Measurements from ENCODE around the gene RNASE9. TPM values are rescaled to one million over a fixed set of nuclear protein-coding genes. Genes with fewer than 3 reads are reported as not detected.

The RNASE9 gene
- total and polyA plus RNA-seq, 2 experiments from 2014 or later = not detected

- DNase-seq (ENCODE audit: low spot score) = no peak
- Histone ChIP-seq H3K9me2 (replicated peaks; ENCODE audit: insufficient read depth) (no peaks in the 10 kb centered on the region), H3K27me3 (no peaks in the 10 kb centered on the region), H4K20me1 (ENCODE audit: insufficient read depth, poor library complexity, severe bottlenecking) (no peaks in the 10 kb centered on the region), H3K79me2 (no peaks in the 10 kb centered on the region), H3K36me3 (replicated peaks; ENCODE audit: insufficient read depth, low read depth) (no peaks in the 10 kb centered on the region), H3K4me3 (no peak overlapping the region), H3K4me1 (ENCODE audit: insufficient read depth) (no peaks in the 10 kb centered on the region), H3K9me3 (ENCODE audit: low read depth) (no peaks in the 10 kb centered on the region), H3K27ac (no peak overlapping the region), H3K4me2 (no peak overlapping the region), H2AFZ (no peak overlapping the region)
- 86% methylated on average over 1 of the region's 1 CpG for WGBS (ENCODE audit: low lambda C conversion rate, missing lambda C conversion rate)
- TF ChIP-seq EZH2phosphoT487 (IDR thresholded peaks at IDR 0.05; ENCODE audit: low read depth, severe bottlenecking, unreplicated experiment) = no peak
- TF ChIP-seq CTCF (IDR thresholded peaks at IDR 0.05; ENCODE audit: poor library complexity) = no peak
- no peak for TF ChIP-seq EZH2 (IDR thresholded peaks at IDR 0.05; ENCODE audit: borderline replicate concordance)
These were observed 38.5 kb downstream of the RNASE9 start for GRCh38 chr14:20522332-20522731.

- Histone ChIP-seq H3K4me1 (ENCODE audit: insufficient read depth) (no peaks in the 10 kb centered on the region), H3K27ac (no peak overlapping the region), H3K27me3 (peaks cover 7% of the 10 kb centered on the region), H3K4me3 (no peak overlapping the region), H3K79me2 (no peaks in the 10 kb centered on the region), H4K20me1 (ENCODE audit: insufficient read depth, poor library complexity, severe bottlenecking) (no peaks in the 10 kb centered on the region), H2AFZ (no peak overlapping the region), H3K36me3 (replicated peaks; ENCODE audit: insufficient read depth, low read depth) (no peaks in the 10 kb centered on the region), H3K9me2 (replicated peaks; ENCODE audit: insufficient read depth) (no peaks in the 10 kb centered on the region), H3K4me2 (no peak overlapping the region), H3K9me3 (ENCODE audit: low read depth) (no peaks in the 10 kb centered on the region)
- TF ChIP-seq CTCF (IDR thresholded peaks at IDR 0.05; ENCODE audit: poor library complexity) = no peak
- no peak for TF ChIP-seq EZH2phosphoT487 (IDR thresholded peaks at IDR 0.05; ENCODE audit: low read depth, severe bottlenecking, unreplicated experiment)
- no peak for TF ChIP-seq EZH2 (IDR thresholded peaks at IDR 0.05; ENCODE audit: borderline replicate concordance)
- 86% methylated on average over 4 of the region's 4 CpGs for WGBS (ENCODE audit: low lambda C conversion rate, missing lambda C conversion rate)
- no peak for DNase-seq (ENCODE audit: low spot score)
These were observed 43.9 kb downstream of the RNASE9 start for GRCh38 chr14:20516921-20517320.

GRCh38 chr14:20515846-20516245 lies 45.0 kb downstream of the RNASE9 start:
- WGBS (ENCODE audit: low lambda C conversion rate, missing lambda C conversion rate) = 47% methylated on average over 4 of the region's 4 CpGs
- H3K4me2 ChIP-seq = no peak overlapping the region
- H2AFZ ChIP-seq = no peak overlapping the region
- no peaks in the 10 kb centered on the region for H3K4me1 ChIP-seq (ENCODE audit: insufficient read depth)
- H3K4me3 ChIP-seq = no peak overlapping the region
- TF ChIP-seq EZH2phosphoT487 (IDR thresholded peaks at IDR 0.05; ENCODE audit: low read depth, severe bottlenecking, unreplicated experiment) (no peak), EZH2 (IDR thresholded peaks at IDR 0.05; ENCODE audit: borderline replicate concordance) (no peak)
- H3K27me3 ChIP-seq = peaks cover 7% of the 10 kb centered on the region
- no peaks in the 10 kb centered on the region for H4K20me1 ChIP-seq (ENCODE audit: insufficient read depth, poor library complexity, severe bottlenecking)
- H3K27ac ChIP-seq = no peak overlapping the region
- no peaks in the 10 kb centered on the region for H3K79me2 ChIP-seq
- H3K9me2 ChIP-seq (replicated peaks; ENCODE audit: insufficient read depth) = no peaks in the 10 kb centered on the region
- no peak for DNase-seq (ENCODE audit: low spot score)
- H3K9me3 ChIP-seq (ENCODE audit: low read depth) = no peaks in the 10 kb centered on the region
- no peaks in the 10 kb centered on the region for H3K36me3 ChIP-seq (replicated peaks; ENCODE audit: insufficient read depth, low read depth)

GRCh38 chr14:20512177-20512905 lies 48.5 kb downstream of the RNASE9 start:
- H4K20me1 ChIP-seq (ENCODE audit: insufficient read depth, poor library complexity, severe bottlenecking) = no peaks in the 10 kb centered on the region
- H3K27ac ChIP-seq = no peak overlapping the region
- no peaks in the 10 kb centered on the region for H3K9me2 ChIP-seq (replicated peaks; ENCODE audit: insufficient read depth)
- no peaks in the 10 kb centered on the region for H3K4me1 ChIP-seq (ENCODE audit: insufficient read depth)
- no peak for TF ChIP-seq EZH2 (IDR thresholded peaks at IDR 0.05; ENCODE audit: borderline replicate concordance)
- no peak for TF ChIP-seq EZH2phosphoT487 (IDR thresholded peaks at IDR 0.05; ENCODE audit: low read depth, severe bottlenecking, unreplicated experiment)
- TF ChIP-seq CTCF (IDR thresholded peaks at IDR 0.05; ENCODE audit: poor library complexity) = no peak
- H3K4me3 ChIP-seq = no peak overlapping the region
- H3K36me3 ChIP-seq (replicated peaks; ENCODE audit: insufficient read depth, low read depth) = no peaks in the 10 kb centered on the region
- no peaks in the 10 kb centered on the region for H3K9me3 ChIP-seq (ENCODE audit: low read depth)
- DNase-seq (ENCODE audit: low spot score) = no peak
- H3K27me3 ChIP-seq = peaks cover 7% of the 10 kb centered on the region
- H3K4me2 ChIP-seq = no peak overlapping the region
- H2AFZ ChIP-seq = no peak overlapping the region
- 71% methylated on average over 7 of the region's 7 CpGs for WGBS (ENCODE audit: low lambda C conversion rate, missing lambda C conversion rate)
- H3K79me2 ChIP-seq = no peaks in the 10 kb centered on the region
